EL (cell line): Measurements from ENCODE around the gene USH1G.
"Not testable (repeated sequence)": the region's sequence is repeated elsewhere in the genome, so short reads cannot be mapped to it uniquely, and the experiment has no call there.

Experiments
- DNase-seq: peaks from one replicate; pipeline ENCODE4 v3.0.0-alpha.2; 2016

USH1G gene

DNA sequence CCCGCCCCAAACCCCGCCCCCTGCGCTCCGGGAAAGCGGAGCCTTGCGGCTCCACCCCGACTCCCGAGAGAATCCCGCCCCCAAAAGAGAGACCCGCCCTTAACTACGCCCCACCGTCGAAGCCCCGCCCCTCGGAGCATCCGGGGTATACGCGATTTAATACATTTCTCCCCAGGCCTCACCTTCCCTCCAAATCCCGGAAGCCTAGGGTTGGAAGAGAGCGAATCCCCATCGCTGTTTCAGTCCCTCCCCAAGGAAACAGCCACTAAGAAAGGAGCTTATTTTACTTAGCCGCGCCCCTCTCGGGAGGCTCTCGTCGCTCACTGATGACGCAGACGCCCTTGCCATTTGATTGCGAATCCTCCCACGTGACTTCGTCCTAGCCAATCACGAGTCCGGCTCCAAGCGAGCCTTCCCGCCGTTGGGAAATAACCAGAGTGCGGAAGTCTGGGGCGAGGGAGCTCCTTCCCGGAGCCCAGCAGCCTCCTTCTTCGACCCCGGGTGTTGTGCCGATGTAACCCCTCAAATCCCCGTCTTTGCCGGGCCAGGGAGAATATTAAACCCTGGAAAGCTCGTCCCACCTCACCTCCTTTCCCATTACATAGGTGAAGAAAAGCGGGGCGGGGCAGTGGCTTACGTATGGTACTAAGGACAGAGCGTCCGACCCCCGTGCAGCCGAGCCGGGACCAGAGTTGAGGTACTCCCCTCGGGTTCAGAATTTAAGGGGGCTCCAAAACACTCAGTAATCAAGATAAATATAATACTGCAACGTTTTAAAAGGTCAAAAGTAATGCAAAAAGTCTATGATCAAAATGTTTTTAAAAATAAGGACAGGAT lies 49.8 kb downstream of the USH1G start:
- peak; percentile 100 for DNase-seq

DNA sequence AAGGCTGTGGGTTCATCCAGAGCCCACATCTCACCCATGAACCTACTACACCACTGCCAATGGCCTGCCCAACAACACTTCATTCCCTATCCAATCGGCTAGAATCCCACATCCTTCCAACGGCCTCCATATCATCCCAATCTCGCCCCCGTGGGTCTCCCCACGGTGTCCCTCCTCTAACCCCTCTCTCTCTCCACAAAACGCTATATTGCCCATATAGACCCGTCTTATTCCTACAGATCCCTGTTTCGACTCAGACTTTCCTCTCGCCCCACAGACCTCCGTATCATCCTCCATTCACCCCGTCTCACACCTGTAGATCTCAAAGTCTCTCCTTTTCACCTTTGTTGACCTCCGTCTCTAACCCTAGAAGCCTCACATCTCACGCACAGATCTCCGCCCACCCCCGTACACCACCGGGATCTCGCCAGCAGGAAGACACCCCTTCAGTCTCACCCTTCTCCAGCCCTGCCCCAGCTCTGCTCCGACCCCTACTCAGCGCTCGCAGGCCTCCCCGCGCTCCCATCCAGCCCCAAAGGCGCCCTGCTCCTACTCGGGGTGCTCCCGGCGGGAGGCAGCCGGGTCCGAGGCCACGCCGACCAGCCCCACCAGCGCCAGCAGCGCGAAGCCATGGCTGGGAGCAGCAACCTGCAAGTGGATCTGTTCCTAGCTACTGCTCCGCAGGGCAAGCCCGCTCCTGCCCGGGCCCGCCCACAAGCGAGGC lies 50.6 kb downstream of the USH1G start, which contains the start of gene FDXR:
FDXR (minus strand) TSS at position 682 of the 724 bp plus-strand sequence; CDS start at position 632, 50 bp downstream.
- DNase-seq, result no peak

GRCh38 chr17:74871356-74872076 lies 51.5 kb downstream of the USH1G start:
- DNase-seq, result no peak

DNA sequence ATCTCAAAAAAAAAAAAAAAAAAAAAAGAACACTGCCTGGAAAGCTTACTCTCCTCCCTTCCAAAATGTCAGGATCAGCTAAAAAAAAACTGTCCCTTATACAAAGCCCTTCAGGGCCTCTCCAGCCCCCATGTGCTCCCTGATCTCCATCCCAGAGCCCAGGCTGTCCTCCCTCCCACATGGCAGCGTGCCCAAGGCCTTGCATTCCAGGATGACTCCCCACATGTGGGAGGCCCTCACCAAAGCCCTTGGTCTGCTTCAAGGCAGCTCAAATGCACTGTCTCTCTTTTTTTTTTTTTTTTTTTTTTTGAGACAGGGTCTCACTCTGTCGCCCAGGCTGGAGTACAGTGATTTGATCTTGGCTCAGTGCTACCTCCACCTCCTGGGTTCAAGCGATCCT lies 52.5 kb downstream of the USH1G start:
- DNase-seq, result peak; percentile 89

GRCh38 chr17:74870028-74870427 lies 53.0 kb downstream of the USH1G start:
- not testable (repeated sequence) for DNase-seq

DNA sequence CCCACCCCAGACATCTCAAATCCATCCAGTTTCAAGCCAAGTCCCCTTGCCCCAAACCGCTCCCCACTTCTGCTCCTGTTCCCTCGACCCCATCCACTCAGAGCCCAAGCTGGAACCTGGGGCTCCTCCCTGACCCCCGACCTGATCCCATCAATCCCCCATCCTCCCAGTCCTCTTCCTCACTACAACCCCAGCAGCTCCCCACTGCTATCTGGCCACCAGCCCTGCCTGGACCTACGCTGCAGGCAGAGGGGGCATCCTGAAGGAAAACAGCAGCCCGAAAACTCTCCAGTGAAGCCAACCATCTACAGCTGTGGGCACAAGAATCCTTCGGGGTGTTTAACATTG lies 54.2 kb downstream of the USH1G start:
- DNase-seq, result no peak

GRCh38 chr17:74868251-74868907 lies 54.7 kb downstream of the USH1G start:
- DNase-seq, result no peak

GRCh38 chr17:74866198-74866835 lies 56.7 kb downstream of the USH1G start:
- no peak for DNase-seq
